T-helper 9 cell (primary cell): ENCODE data around the gene DRD2.

Source experiments
- DNase-seq: peaks from one replicate; pipeline ENCODE4 v3.0.0-alpha.2; 2020

DRD2 gene

DNA sequence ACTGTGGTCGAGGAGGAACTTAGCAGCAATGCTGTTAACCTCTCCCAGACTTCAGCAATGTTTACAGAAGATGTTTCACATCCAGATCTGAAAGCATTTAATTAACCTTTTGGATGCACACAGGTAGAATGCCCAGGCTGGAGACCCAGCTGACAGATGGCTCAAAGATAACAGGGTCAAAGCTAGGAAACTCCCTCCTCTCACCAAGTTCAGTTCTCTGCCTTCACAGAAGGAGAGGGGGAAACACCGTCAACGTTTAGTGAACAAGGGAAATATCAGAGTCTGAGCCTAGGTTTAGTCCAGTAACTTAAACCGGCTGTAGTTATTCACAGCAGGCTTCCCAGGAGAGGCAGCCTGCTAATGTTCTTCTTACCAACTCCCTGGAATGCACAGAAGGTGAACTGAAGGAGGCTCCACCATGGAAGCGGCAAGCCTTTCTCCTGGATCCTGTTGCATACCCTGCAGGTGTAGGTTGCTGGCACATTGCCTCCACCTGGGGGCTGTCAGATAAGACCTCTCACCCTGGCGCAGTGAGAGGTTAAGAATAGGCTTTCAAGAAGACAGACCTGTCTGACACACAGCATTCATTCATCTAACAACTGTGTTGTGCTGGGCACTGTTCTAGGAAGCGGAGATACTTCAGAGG, 111.1 kb downstream of the DRD2 start:
- no peak for DNase-seq

DNA sequence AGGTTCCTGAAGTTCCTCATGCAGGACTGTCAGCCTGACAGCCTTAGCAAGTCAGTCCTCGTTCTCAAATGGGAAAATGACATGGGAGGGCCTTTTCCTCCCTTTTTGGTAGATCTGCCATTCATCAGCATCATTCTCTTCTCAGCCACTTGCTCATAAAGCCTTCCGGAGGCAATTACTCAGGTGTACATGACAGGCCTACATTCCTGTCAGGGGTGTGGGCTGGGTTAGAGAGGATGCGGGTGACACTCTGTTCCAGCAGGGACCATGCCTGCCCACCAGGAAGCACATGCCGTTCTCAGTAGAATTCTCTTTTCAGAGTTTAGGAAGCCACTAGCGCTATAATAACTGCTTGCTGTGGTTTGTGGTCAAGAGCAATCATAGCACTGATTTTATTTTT, 111.8 kb downstream of the DRD2 start:
- no peak for DNase-seq
